GM21526 (cell line): ENCODE results near the gene HOXC9.
A peak's percentile ranks its signal among the peaks of the same experiment; 100 is the strongest.

Experiments used
- ATAC-seq: cut with Tn5 transposase; IDR thresholded peaks from one replicate; pipeline ENCODE4 v1.9.1; 2021; ENCODE audit warnings: moderate library complexity; ENCODE audit not compliant: unreplicated experiment, low FRiP score

HOXC9 gene

GRCh38 chr12:54011665-54012532 is 11.9 kb downstream of the HOXC9 start:
- ATAC-seq: no peak

GRCh38 chr12:54012631-54013409 is 12.9 kb downstream of the HOXC9 start:
- ATAC-seq: no peak

- no peak for ATAC-seq
These were observed 14.5 kb downstream of the HOXC9 start for GRCh38 chr12:54014377-54015017.

GRCh38 chr12:54015018-54015931 is 15.3 kb downstream of the HOXC9 start:
- no peak for ATAC-seq

- ATAC-seq: no peak
These were observed 16.1 kb downstream of the HOXC9 start for GRCh38 chr12:54016051-54016450.

- no peak for ATAC-seq
These were observed 16.6 kb downstream of the HOXC9 start for GRCh38 chr12:54016478-54016964.

- ATAC-seq: peak; percentile 25
These were observed 17.2 kb downstream of the HOXC9 start for GRCh38 chr12:54017027-54017788.

GRCh38 chr12:54017878-54018467 is 18.0 kb downstream of the HOXC9 start:
- peak; percentile 75 for ATAC-seq

GRCh38 chr12:54018468-54018984 is 18.6 kb downstream of the HOXC9 start:
- no peak for ATAC-seq

- ATAC-seq: no peak
These were observed 19.3 kb downstream of the HOXC9 start for GRCh38 chr12:54019091-54019811.

GRCh38 chr12:54019924-54020590 is 20.1 kb downstream of the HOXC9 start:
- no peak for ATAC-seq

GRCh38 chr12:54020591-54021405 is 20.8 kb downstream of the HOXC9 start:
- no peak for ATAC-seq

- no peak for ATAC-seq
These were observed 21.6 kb downstream of the HOXC9 start for GRCh38 chr12:54021432-54022013.

GRCh38 chr12:54022960-54023884 is 23.3 kb downstream of the HOXC9 start:
- no peak for ATAC-seq

GRCh38 chr12:54024127-54024526 is 24.2 kb downstream of the HOXC9 start:
- no peak for ATAC-seq
